Endothelial cell of umbilical vein (primary cell): ENCODE data around the gene TXNDC8. TPM values are rescaled to one million over a fixed set of nuclear protein-coding genes. Genes with fewer than 3 reads are reported as not detected.

Experiments used
- BruUV-seq: library from RNA; stranded (reverse); fragments of 400-500 nt; replicated peaks from 2 replicates; lab custom pipeline; 2021; lab: Mats Ljungman, UMichigan
- CTCF ChIA-PET: fragments of 300-600, 350-600 bp; sonication (Branson Sonifier 250); formaldehyde crosslinking; loops from one replicate; lab custom pipeline; 2021; ENCODE audit warnings: antibody characterized with exemption, inconsistent platforms; lab: Charles Lee
- POLR2A ChIA-PET: fragments of 300-600, 350-600 bp; sonication (Branson Sonifier 250); formaldehyde crosslinking; loops from one replicate; lab custom pipeline; 2021; ENCODE audit warnings: antibody characterized with exemption, inconsistent platforms; lab: Charles Lee
- DNase-seq: peaks from one replicate; pipeline ENCODE4 v3.0.0-alpha.2; 2011; ENCODE audit warnings: low read depth, low spot score
- FAIRE-seq: peaks from 2 replicates; lab custom pipeline; 2011; peaks lifted over from hg19 to GRCh38; lab: Jason Lieb, UNC
- H2AFZ ChIP-seq: 2 replicates; pipeline ENCODE4 v1.6.0; 2012; ENCODE audit warnings: low read depth, low read length, control low read depth, inconsistent platforms
- H3K27ac ChIP-seq: 2 replicates; pipeline ENCODE4 v1.5.1; 2011; ENCODE audit warnings: low read depth, mild to moderate bottlenecking, control low read depth, low read length, moderate library complexity; ENCODE audit not compliant: insufficient read depth
- H3K27me3 ChIP-seq, 2 experiments: 2 replicates each; pipeline versions ENCODE4 v1.6.0 to v1.6.1; 2011; ENCODE audit warnings: low read length in 2 of 2, mixed read lengths in 1 of 2; ENCODE audit not compliant: control insufficient read depth in 2 of 2, insufficient read depth in 2 of 2
- H3K36me3 ChIP-seq, 2 experiments: 2 replicates in 1 of 2; 3 replicates in 1 of 2; pipeline ENCODE4 v1.5.1; 2011; ENCODE audit warnings: low read length in 2 of 2, mild to moderate bottlenecking in 1 of 2, moderate library complexity in 1 of 2; ENCODE audit not compliant: control insufficient read depth in 2 of 2, insufficient read depth in 2 of 2; ENCODE audit errors: extremely low read depth in 1 of 2
- H3K4me1 ChIP-seq: 3 replicates; pipeline ENCODE4 v1.5.1; 2011; ENCODE audit warnings: mild to moderate bottlenecking, low read length; ENCODE audit not compliant: control insufficient read depth, insufficient read depth; ENCODE audit errors: extremely low read depth
- H3K4me2 ChIP-seq: 2 replicates; pipeline ENCODE4 v1.6.1; 2011; ENCODE audit warnings: low read length, control low read depth, mixed read lengths; ENCODE audit not compliant: insufficient read depth
- H3K4me3 ChIP-seq, 3 experiments: fragments of 200-600 bp in 1 of 3; sonication (generic), shearing (Covaris generic) in 1 of 3; replicated peaks in 1 of 3; 2 replicates each; pipeline ENCODE4 v1.5.1; 2011 to 2016; ENCODE audit warnings: control low read depth in 3 of 3, low read length in 3 of 3, mild to moderate bottlenecking in 2 of 3, inconsistent platforms in 1 of 3, low read depth in 1 of 3, moderate library complexity in 1 of 3; ENCODE audit not compliant: insufficient read depth in 1 of 3
- H3K79me2 ChIP-seq: 2 replicates; pipeline ENCODE4 v1.6.0; 2012; ENCODE audit warnings: low read length, inconsistent platforms; ENCODE audit not compliant: control insufficient read depth, insufficient read depth
- H3K9ac ChIP-seq: replicated peaks from 2 replicates; pipeline ENCODE3; 2011; ENCODE audit warnings: low read length, control low read depth; ENCODE audit not compliant: insufficient read depth; ENCODE audit errors: extremely low read depth
- H3K9me1 ChIP-seq: replicated peaks from 3 replicates; pipeline ENCODE4 v1.6.0; 2011; ENCODE audit warnings: mild to moderate bottlenecking, low read length; ENCODE audit not compliant: control insufficient read depth, insufficient read depth; ENCODE audit errors: extremely low read depth
- H3K9me3 ChIP-seq: replicated peaks from 2 replicates; pipeline ENCODE4 v1.5.1; 2012; ENCODE audit warnings: low read length, inconsistent platforms; ENCODE audit not compliant: control insufficient read depth, insufficient read depth
- H4K20me1 ChIP-seq: replicated peaks from 2 replicates; pipeline ENCODE3; 2011; ENCODE audit warnings: mild to moderate bottlenecking, low read length; ENCODE audit not compliant: control insufficient read depth, insufficient read depth; ENCODE audit errors: extremely low read depth
- CTCF ChIP-seq, 2 donors: IDR thresholded peaks; 1 replicate in 1 of 2; 2 replicates in 1 of 2; pipeline ENCODE4 v1.5.1; 2011; ENCODE audit warnings: low read length in 2 of 2, mild to moderate bottlenecking in 2 of 2, moderate library complexity in 2 of 2, control low read depth in 1 of 2, inconsistent platforms in 1 of 2, low read depth in 1 of 2; ENCODE audit not compliant: insufficient read depth in 1 of 2; ENCODE audit errors: extremely low read depth in 1 of 2
- EZH2 ChIP-seq: IDR thresholded peaks from 2 replicates; pipeline ENCODE4 v1.6.1; 2012; ENCODE audit warnings: borderline replicate concordance, low read depth, mild to moderate bottlenecking, moderate library complexity, low read length, inconsistent platforms; ENCODE audit not compliant: severe bottlenecking
- FOS ChIP-seq: IDR thresholded peaks from 2 replicates; pipeline ENCODE4 v1.6.1; 2011; ENCODE audit warnings: mild to moderate bottlenecking, low read length, moderate library complexity, borderline replicate concordance; ENCODE audit not compliant: insufficient read depth
- GATA2 ChIP-seq: IDR thresholded peaks from 2 replicates; pipeline ENCODE4 v1.7.0; 2011; ENCODE audit warnings: low read depth, mild to moderate bottlenecking, moderate library complexity, mixed read lengths, low read length; ENCODE audit not compliant: insufficient read length, insufficient read depth
- JUN ChIP-seq: IDR thresholded peaks from 2 replicates; pipeline ENCODE4 v1.6.1; 2011; ENCODE audit warnings: borderline replicate concordance, low read depth; ENCODE audit not compliant: insufficient read length, insufficient read depth
- MAX ChIP-seq: IDR thresholded peaks from 2 replicates; pipeline ENCODE4 v1.6.1; 2011; ENCODE audit not compliant: insufficient read depth, insufficient read length
- MYC ChIP-seq: IDR thresholded peaks from one replicate; pipeline ENCODE4 v1.6.1; 2011; ENCODE audit warnings: mild to moderate bottlenecking, low read depth, low read length
- POLR2A ChIP-seq: IDR thresholded peaks from 2 replicates; pipeline ENCODE4 v1.6.1; 2012; ENCODE audit warnings: low read depth, mild to moderate bottlenecking, control low read depth, low read length
- POLR2AphosphoS5 ChIP-seq: IDR thresholded peaks from 2 replicates; pipeline ENCODE4 v1.6.1; 2012; ENCODE audit warnings: low read depth, mild to moderate bottlenecking, control low read depth, low read length, moderate library complexity; ENCODE audit not compliant: insufficient read depth
- dilution Hi-C: fragments of 300-500 bp; cut with MboI; formaldehyde crosslinking; loops from one replicate; pipeline ENCODE4 v1.15.0; 2019; ENCODE audit warnings: low sequenced_read_pairs; ENCODE audit not compliant: extremely low pct_ligation_motif_present
- intact Hi-C: fragments of 100-400 bp; cut with micrococcal nuclease; formaldehyde crosslinking; loops from one replicate; pipeline ENCODE4 v1.10.0; 2022
- polyA plus RNA-seq, 4 experiments: library from polyadenylated mRNA; depleted of rRNA in 3 of 4; stranded (reverse) in 3 of 4; unstranded in 1 of 4; fragments of >200 nt; gene quantifications; 2 replicates each; pipeline versions ENCODE4 v1.2.1 to v1.2.3, GENCODE V29; 2011 to 2012; ENCODE audit warnings: missing spikeins in 1 of 4
- total RNA-seq: library from RNA; stranded (reverse); gene quantifications from 2 replicates; pipeline ENCODE4 v1.2.3, GENCODE V29; 2021

TXNDC8 gene
- total and polyA plus RNA-seq, 2 donors (not counting 3 experiments of a cell fraction or from before 2014, with no cell fraction given): not detected

- BruUV-seq: no TSS peak
- dilution Hi-C loops: no loop called here
- Histone ChIP-seq H3K9ac (no peak overlapping the region), H3K9me3 (no peaks in the 10 kb centered on the region), H3K4me1 (no peaks in the 10 kb centered on the region), H3K79me2 (no peaks in the 10 kb centered on the region), H3K4me3 (no peak overlapping the region), H3K36me3 (no peaks in the 10 kb centered on the region), H3K27me3 (no peaks in the 10 kb centered on the region), H4K20me1 (no peaks in the 10 kb centered on the region), H3K27ac (no peak overlapping the region), H3K4me2 (no peak overlapping the region), H2AFZ (no peak overlapping the region), H3K9me1 (no peaks in the 10 kb centered on the region)
- ChIA-PET POLR2A (no interaction called here), CTCF (no interaction called here)
- FAIRE-seq (no peak), DNase-seq (no peak)
- TF ChIP-seq MYC (no peak), POLR2A (no peak), MAX (no peak), FOS (no peak), EZH2 (no peak), JUN (no peak), CTCF (IDR thresholded peaks at IDR 0.05; ENCODE audit: extremely low read depth in 1 of 2, insufficient read depth in 1 of 2, low read depth in 1 of 2, low read length in 2 of 2) (no peak), GATA2 (no peak), POLR2AphosphoS5 (no peak)
- intact Hi-C loops: no loop called here
Observed at GRCh38 chr9:110288503-110288902, 49.2 kb downstream of the TXNDC8 start.
